Mesenchymal stem cell (in vitro differentiated cells and primary cell): Measurements from ENCODE around the gene GSG1.

Experiments
- DNase-seq: peaks from one replicate; pipeline ENCODE4 v3.0.0-alpha.2; 2013
- H2AFZ ChIP-seq: one replicate; pipeline ENCODE4 v1.6.1; 2013; ENCODE audit warnings: low read depth, mild to moderate bottlenecking, control low read depth, inconsistent platforms, low read length, moderate library complexity
- H2AK5ac ChIP-seq: 2 replicates; pipeline ENCODE4 v1.6.1; 2013; ENCODE audit warnings: low read length, moderate library complexity, mild to moderate bottlenecking, inconsistent platforms; ENCODE audit not compliant: severe bottlenecking
- H2BK120ac ChIP-seq: one replicate; pipeline ENCODE4 v1.6.1; 2013; ENCODE audit warnings: low read depth, mild to moderate bottlenecking, inconsistent platforms, low read length, moderate library complexity
- H2BK12ac ChIP-seq, 2 experiments: one replicate each; pipeline ENCODE4 v1.6.1; 2013; ENCODE audit warnings: inconsistent platforms in 2 of 2, low read length in 2 of 2, mild to moderate bottlenecking in 2 of 2, moderate library complexity in 2 of 2, control low read depth in 1 of 2
- H2BK15ac ChIP-seq: one replicate; pipeline ENCODE4 v1.6.1; 2013; ENCODE audit warnings: mild to moderate bottlenecking, low read depth, inconsistent platforms; ENCODE audit not compliant: poor library complexity, severe bottlenecking
- H2BK5ac ChIP-seq: 2 replicates; pipeline ENCODE4 v1.6.1; 2013; ENCODE audit warnings: low read depth, mild to moderate bottlenecking, low read length, control low read depth, inconsistent platforms; ENCODE audit not compliant: poor library complexity, severe bottlenecking
- H3K14ac ChIP-seq, 2 experiments: one replicate each; pipeline ENCODE4 v1.6.1; 2013; ENCODE audit warnings: inconsistent platforms in 2 of 2, low read length in 2 of 2, control low read depth in 1 of 2, mild to moderate bottlenecking in 1 of 2, moderate library complexity in 1 of 2
- H3K18ac ChIP-seq, 2 experiments: one replicate each; pipeline ENCODE4 v1.6.1; 2013; ENCODE audit warnings: inconsistent platforms in 2 of 2, low read length in 2 of 2, control low read depth in 1 of 2, low read depth in 1 of 2, mild to moderate bottlenecking in 1 of 2
- H3K23ac ChIP-seq, 2 experiments: one replicate each; pipeline ENCODE4 v1.6.1; 2013; ENCODE audit warnings: inconsistent platforms in 2 of 2, low read length in 2 of 2, mild to moderate bottlenecking in 2 of 2, moderate library complexity in 2 of 2, control low read depth in 1 of 2
- H3K27ac ChIP-seq: 2 replicates; pipeline ENCODE4 v1.5.1; 2013; ENCODE audit warnings: mild to moderate bottlenecking, moderate library complexity, low read length, control low read depth, inconsistent platforms; ENCODE audit not compliant: poor library complexity, severe bottlenecking
- H3K27me3 ChIP-seq, 2 experiments: 2 replicates each; pipeline versions ENCODE4 v1.6.1 to v1.7.0; 2013; ENCODE audit warnings: low read length in 2 of 2, mild to moderate bottlenecking in 2 of 2, moderate library complexity in 2 of 2, control low read depth in 1 of 2, inconsistent platforms in 1 of 2; ENCODE audit not compliant: control insufficient read depth in 1 of 2, insufficient read depth in 1 of 2
- H3K36me3 ChIP-seq, 2 experiments: 2 replicates each; pipeline versions ENCODE4 v1.6.1 to v1.7.0; 2013; ENCODE audit warnings: low read length in 2 of 2, control low read depth in 1 of 2, inconsistent platforms in 1 of 2, low read depth in 1 of 2, mild to moderate bottlenecking in 1 of 2; ENCODE audit not compliant: insufficient read depth in 2 of 2, control insufficient read depth in 1 of 2
- H3K4ac ChIP-seq, 2 experiments: one replicate each; pipeline ENCODE4 v1.6.1; 2013; ENCODE audit warnings: inconsistent platforms in 2 of 2, low read length in 2 of 2, mild to moderate bottlenecking in 2 of 2, moderate library complexity in 2 of 2, control low read depth in 1 of 2, low read depth in 1 of 2
- H3K4me1 ChIP-seq: 2 replicates; pipeline ENCODE4 v1.6.1; 2013; ENCODE audit warnings: low read depth, low read length, control low read depth; ENCODE audit not compliant: control insufficient read depth, insufficient read depth
- H3K4me2 ChIP-seq: 2 replicates; pipeline ENCODE4 v1.6.1; 2013; ENCODE audit warnings: low read length, mild to moderate bottlenecking, inconsistent platforms; ENCODE audit not compliant: poor library complexity, severe bottlenecking
- H3K4me3 ChIP-seq, 2 experiments: 2 replicates each; pipeline versions ENCODE4 v1.5.1 to v1.7.0; 2013; ENCODE audit warnings: low read length in 2 of 2, mild to moderate bottlenecking in 2 of 2, control low read depth in 1 of 2, low read depth in 1 of 2; ENCODE audit not compliant: insufficient read depth in 1 of 2
- H3K79me1 ChIP-seq: replicated peaks from 2 replicates; pipeline ENCODE4 v1.6.1; 2013; ENCODE audit warnings: mild to moderate bottlenecking, control low read depth, low read length, inconsistent platforms; ENCODE audit not compliant: poor library complexity, severe bottlenecking
- H3K9ac ChIP-seq: 2 replicates; pipeline ENCODE4 v1.7.0; 2013; ENCODE audit warnings: mild to moderate bottlenecking, low read length, moderate library complexity
- H3K9me3 ChIP-seq: 2 replicates; pipeline ENCODE4 v1.7.0; 2013; ENCODE audit warnings: mild to moderate bottlenecking, low read length; ENCODE audit not compliant: control insufficient read depth
- H4K8ac ChIP-seq: one replicate; pipeline ENCODE4 v1.6.1; 2013; ENCODE audit warnings: inconsistent platforms, mild to moderate bottlenecking, low read length, moderate library complexity
- H4K91ac ChIP-seq: one replicate; pipeline ENCODE4 v1.6.1; 2013; ENCODE audit warnings: mild to moderate bottlenecking, low read length, inconsistent platforms
- WGBS: methylation state at CpG from one replicate; pipeline ENCODE4 v1.1.7; 2013; ENCODE audit warnings: mixed read lengths; 5-methylcytosine and 5-hydroxymethylcytosine counted together

GSG1 gene

GRCh38 chr12:13088496-13088895 is 15.0 kb downstream of the GSG1 start:
- H3K9me3 ChIP-seq = no peaks in the 10 kb centered on the region
- H2BK5ac ChIP-seq = no peak overlapping the region
- H2BK15ac ChIP-seq = no peak overlapping the region

GRCh38 chr12:13087766-13088165 is 15.7 kb downstream of the GSG1 start:
- no peak overlapping the region for H4K91ac ChIP-seq
- 54% methylated on average over 4 of the region's 5 CpGs for WGBS
- no peak overlapping the region for H3K27ac ChIP-seq
- H2BK12ac ChIP-seq = no peak overlapping the region
- DNase-seq = no peak
- H3K4me2 ChIP-seq = no peak overlapping the region
- no peak overlapping the region for H3K4ac ChIP-seq
- H3K4me1 ChIP-seq = peaks cover 5% of the 10 kb centered on the region
- H3K36me3 ChIP-seq = peaks cover 2 to 22% of the 10 kb centered on the region in 2 experiments
- no peak overlapping the region for H2BK15ac ChIP-seq
- no peak overlapping the region for H2BK5ac ChIP-seq
- no peaks in the 10 kb centered on the region for H3K9me3 ChIP-seq
- no peak overlapping the region for H3K23ac ChIP-seq
- no peak overlapping the region for H2AK5ac ChIP-seq
- H2BK120ac ChIP-seq = no peak overlapping the region
- no peak overlapping the region for H3K4me3 ChIP-seq
- no peaks in the 10 kb centered on the region for H3K27me3 ChIP-seq
- no peak overlapping the region for H2AFZ ChIP-seq
- no peak overlapping the region for H3K18ac ChIP-seq
- no peak overlapping the region for H3K9ac ChIP-seq
- no peak overlapping the region for H4K8ac ChIP-seq
- H3K14ac ChIP-seq = no peak overlapping the region
- no peaks in the 10 kb centered on the region for H3K79me1 ChIP-seq

More at GRCh38 chr12:13088496-13088895, 15.0 kb downstream of the GSG1 start:
- WGBS = 39% methylated on average over 4 of the region's 4 CpGs
- H4K8ac ChIP-seq = no peak overlapping the region
- H3K9ac ChIP-seq = no peak overlapping the region
- H3K4ac ChIP-seq = no peak overlapping the region
- H3K23ac ChIP-seq = no peak overlapping the region
- H3K27ac ChIP-seq = no peak overlapping the region
- no peaks in the 10 kb centered on the region for H3K27me3 ChIP-seq
- DNase-seq = no peak
- H3K4me3 ChIP-seq = no peak overlapping the region
- H4K91ac ChIP-seq = no peak overlapping the region
- no peak overlapping the region for H3K18ac ChIP-seq
- no peaks in the 10 kb centered on the region for H3K79me1 ChIP-seq
- H3K14ac ChIP-seq = no peak overlapping the region
- H2AFZ ChIP-seq = no peak overlapping the region
- peaks cover 2 to 16% of the 10 kb centered on the region in 2 experiments for H3K36me3 ChIP-seq
- H2BK120ac ChIP-seq = no peak overlapping the region
- no peak overlapping the region for H2BK12ac ChIP-seq
- no peak overlapping the region for H3K4me2 ChIP-seq
- H3K4me1 ChIP-seq = peaks cover 7% of the 10 kb centered on the region
- H2AK5ac ChIP-seq = no peak overlapping the region

- no peaks in the 10 kb centered on the region for H3K27me3 ChIP-seq
- peak overlapping the region; percentile 23 for H3K9ac ChIP-seq
- H4K91ac ChIP-seq = no peak overlapping the region
- no peak overlapping the region for H3K4ac ChIP-seq
- H3K18ac ChIP-seq = no peak overlapping the region
- H2AK5ac ChIP-seq = no peak overlapping the region
- no peak overlapping the region for H3K4me2 ChIP-seq
- no peaks in the 10 kb centered on the region for H3K79me1 ChIP-seq
- H3K9me3 ChIP-seq = no peaks in the 10 kb centered on the region
- peaks cover 2 to 32% of the 10 kb centered on the region in 2 experiments for H3K36me3 ChIP-seq
- H3K4me3 ChIP-seq = no peak overlapping the region
- H2AFZ ChIP-seq = no peak overlapping the region
- H3K27ac ChIP-seq = no peak overlapping the region
- no peak overlapping the region for H3K23ac ChIP-seq
- no peak overlapping the region for H2BK5ac ChIP-seq
- no peak for DNase-seq
- no peak overlapping the region for H2BK15ac ChIP-seq
- no peak overlapping the region for H3K14ac ChIP-seq
- no peak overlapping the region for H2BK120ac ChIP-seq
- no peak overlapping the region for H4K8ac ChIP-seq
- H2BK12ac ChIP-seq = no peak overlapping the region
- peaks cover 2% of the 10 kb centered on the region for H3K4me1 ChIP-seq
- 94% methylated on average over 7 of the region's 7 CpGs for WGBS
Observed at GRCh38 chr12:13085968-13086686, 17.3 kb downstream of the GSG1 start.

DNA sequence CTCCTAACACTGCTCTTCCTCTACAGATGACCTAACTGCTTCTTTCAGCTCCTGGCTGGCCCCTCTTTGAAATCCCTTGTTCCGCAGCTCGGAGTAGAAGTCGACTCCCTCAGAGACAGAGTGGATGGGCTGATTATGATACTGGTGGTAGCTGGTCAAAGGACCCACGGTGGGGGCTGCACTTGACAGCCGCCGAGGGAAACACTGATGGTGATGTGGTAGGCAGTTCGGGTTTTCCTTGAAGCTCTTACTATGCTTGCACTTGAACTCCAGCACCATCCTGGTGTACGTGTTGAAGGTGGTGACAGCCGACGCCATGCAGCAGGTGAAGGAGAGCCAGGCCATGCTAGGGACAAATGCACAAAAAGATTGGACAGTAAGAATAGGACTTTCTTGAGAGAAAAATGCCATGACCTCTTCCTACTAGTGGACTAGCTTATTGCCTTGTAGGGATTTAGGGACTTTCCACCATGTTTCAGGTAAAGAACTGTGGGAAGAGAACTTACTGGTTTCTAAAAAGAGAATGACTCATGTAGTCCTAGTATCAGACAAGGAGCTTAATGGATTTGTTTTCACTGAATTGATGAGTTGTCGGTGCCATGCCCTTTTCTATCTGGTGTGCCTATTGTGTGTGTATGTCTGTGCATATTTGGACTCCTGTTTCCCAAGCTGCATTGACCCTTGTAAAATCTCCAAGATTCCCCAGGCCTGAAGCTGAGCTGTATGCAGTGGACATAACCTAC is 18.4 kb downstream of the GSG1 start:
- H3K4ac ChIP-seq = no peak overlapping the region
- H2AFZ ChIP-seq = no peak overlapping the region
- DNase-seq = no peak
- no peak overlapping the region for H3K23ac ChIP-seq
- no peak overlapping the region for H2BK15ac ChIP-seq
- no peak overlapping the region for H3K4me2 ChIP-seq
- H3K4me1 ChIP-seq = peaks cover 2% of the 10 kb centered on the region
- no peaks in the 10 kb centered on the region for H3K79me1 ChIP-seq
- H3K36me3 ChIP-seq = peaks cover 2 to 43% of the 10 kb centered on the region in 2 experiments
- no peak overlapping the region for H3K18ac ChIP-seq
- H2BK120ac ChIP-seq = no peak overlapping the region
- no peak overlapping the region for H2BK5ac ChIP-seq
- H2BK12ac ChIP-seq = no peak overlapping the region
- no peak overlapping the region for H4K8ac ChIP-seq
- 98% methylated on average over 11 of the region's 11 CpGs for WGBS
- no peak overlapping the region for H3K9ac ChIP-seq
- H3K27me3 ChIP-seq = no peaks in the 10 kb centered on the region
- no peak overlapping the region for H3K27ac ChIP-seq
- H4K91ac ChIP-seq = no peak overlapping the region
- H3K9me3 ChIP-seq = no peaks in the 10 kb centered on the region
- H2AK5ac ChIP-seq = no peak overlapping the region
- no peak overlapping the region for H3K14ac ChIP-seq
- no peak overlapping the region for H3K4me3 ChIP-seq
